ENCODE results near the gene CKLF. TPM values are rescaled to one million over a fixed set of nuclear protein-coding genes. Genes with fewer than 3 reads are reported as not detected.

Gene CKLF
- total RNA-seq, 6 donors from 2014 or later: 18.2 to 71.7 (median 47.4) TPM

GRCh38 chr16:66538910-66539309, 13.5 kb upstream of the CKLF start:
- no peak overlapping the region for H3K27ac ChIP-seq
- H3K4me1 ChIP-seq: peaks cover 0 to 6% (median 4%) of the 10 kb centered on the region in 4 donors
- H3K4me3 ChIP-seq: no peak overlapping the region
- TF ChIP-seq CTCF (IDR thresholded peaks at IDR 0.05): no peak
- no peak for TF ChIP-seq POLR2A (IDR thresholded peaks at IDR 0.05)
- no peak for TF ChIP-seq POLR2AphosphoS5 (IDR thresholded peaks at IDR 0.05)
- no peak for TF ChIP-seq EP300 (IDR thresholded peaks at IDR 0.05)
- H3K27me3 ChIP-seq: no peaks in the 10 kb centered on the region
- ATAC-seq (ENCODE audit: low FRiP score in 2 of 2) (no peak), DNase-seq (no peak)
- no peaks in the 10 kb centered on the region for H3K9me3 ChIP-seq
- 65 to 85% methylated on average over 5 of the region's 5 CpGs for WGBS, 2 donors
- peaks cover 4 to 50% (median 28%) of the 10 kb centered on the region in 4 donors for H3K36me3 ChIP-seq

DNA sequence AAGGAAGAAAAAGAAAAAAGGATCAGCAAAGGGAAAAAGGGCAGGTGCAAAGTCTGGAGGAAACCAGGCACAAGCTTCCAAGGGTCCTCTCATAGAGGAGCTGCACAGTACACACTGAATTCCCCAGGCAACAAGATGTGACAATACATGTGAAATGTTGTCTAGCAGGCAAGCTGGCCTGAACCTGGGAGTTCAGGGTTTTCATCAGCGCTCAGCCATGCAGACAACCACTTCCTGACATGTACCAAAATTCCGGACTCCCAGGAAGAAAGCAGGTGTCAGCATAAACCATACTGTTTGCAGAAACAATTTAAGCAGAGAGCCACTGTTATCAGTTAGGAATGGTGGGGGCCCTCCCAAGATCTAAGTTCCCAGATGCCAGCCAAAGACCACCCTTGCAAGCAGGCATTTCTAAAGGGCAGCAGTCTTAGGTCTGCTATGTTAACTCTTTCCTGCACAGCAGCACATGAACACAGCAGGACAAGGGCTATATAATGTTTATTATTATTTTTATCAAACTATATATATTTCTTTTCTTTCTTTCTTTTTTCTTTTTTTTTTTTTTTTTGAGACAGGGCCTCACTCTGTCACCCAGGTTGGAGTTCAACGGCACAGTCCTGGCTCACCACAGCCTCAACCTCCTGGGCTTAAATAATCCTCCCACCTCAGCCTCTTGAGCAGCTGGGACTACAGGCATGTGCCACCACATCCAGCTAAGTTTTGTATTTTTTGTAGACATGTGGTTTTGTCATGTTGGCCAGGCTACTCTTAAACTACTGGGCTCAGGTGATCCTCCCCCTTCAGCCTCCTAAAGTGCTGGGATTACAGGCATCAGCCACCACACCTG, 12.5 kb upstream of the CKLF start:
- ATAC-seq (ENCODE audit: low FRiP score in 2 of 2): no peak
- H3K27ac ChIP-seq: no peak overlapping the region
- no peak overlapping the region for H3K4me3 ChIP-seq
- peaks cover 0 to 6% (median 4%) of the 10 kb centered on the region in 4 donors for H3K4me1 ChIP-seq
- TF ChIP-seq CTCF (IDR thresholded peaks at IDR 0.05) (no peak), POLR2AphosphoS5 (IDR thresholded peaks at IDR 0.05) (no peak), POLR2A (IDR thresholded peaks at IDR 0.05) (no peak), EP300 (IDR thresholded peaks at IDR 0.05) (no peak)
- no peaks in the 10 kb centered on the region for H3K9me3 ChIP-seq
- H3K27me3 ChIP-seq: no peaks in the 10 kb centered on the region
- WGBS, 2 donors: 52 to 67% methylated on average over 3 of the region's 3 CpGs
- no peak for DNase-seq
- H3K36me3 ChIP-seq: peaks cover 4 to 52% (median 27%) of the 10 kb centered on the region in 4 donors

- no peak for TF ChIP-seq POLR2A (IDR thresholded peaks at IDR 0.05)
- TF ChIP-seq EP300 (IDR thresholded peaks at IDR 0.05): no peak
- no peak for TF ChIP-seq CTCF (IDR thresholded peaks at IDR 0.05)
- H3K4me1 ChIP-seq: peaks cover 0 to 9% (median 4%) of the 10 kb centered on the region in 4 donors
- no peaks in the 10 kb centered on the region for H3K27me3 ChIP-seq
- H3K4me3 ChIP-seq: no peak overlapping the region
- WGBS, 2 donors: 79 to 81% methylated on average over 18 of the region's 18 CpGs
- no peak for ATAC-seq (ENCODE audit: low FRiP score in 2 of 2)
- peaks cover 0 to 41% (median 17%) of the 10 kb centered on the region in 4 donors for H3K36me3 ChIP-seq
- no peak overlapping the region for H3K27ac ChIP-seq
- H3K9me3 ChIP-seq: no peaks in the 10 kb centered on the region
- no peak for DNase-seq
These were observed 10.7 kb upstream of the CKLF start for GRCh38 chr16:66541388-66542355.

- Histone ChIP-seq H3K9me3 (no peaks in the 10 kb centered on the region), H3K27me3 (no peaks in the 10 kb centered on the region), H3K4me1 (peaks cover 0 to 14% (median 4%) of the 10 kb centered on the region in 4 donors), H3K4me3 (no peak overlapping the region), H3K36me3 (peaks cover 0 to 37% (median 11%) of the 10 kb centered on the region in 4 donors), H3K27ac (no peak overlapping the region)
- no peak for DNase-seq
- WGBS, 2 donors: 92 to 93% methylated on average over 3 of the region's 3 CpGs
- ATAC-seq (ENCODE audit: low FRiP score in 2 of 2): no peak
- no peak for TF ChIP-seq CTCF (IDR thresholded peaks at IDR 0.05)
- TF ChIP-seq POLR2A (IDR thresholded peaks at IDR 0.05): no peak
- no peak for TF ChIP-seq POLR2AphosphoS5 (IDR thresholded peaks at IDR 0.05)
- TF ChIP-seq EP300 (IDR thresholded peaks at IDR 0.05): no peak
These were observed 10.0 kb upstream of the CKLF start for GRCh38 chr16:66542396-66542795.
